ENCODE data around the gene LILRB1. TPM values are rescaled to one million over a fixed set of nuclear protein-coding genes. Genes with fewer than 3 reads are reported as not detected.

Gene LILRB1
- total and polyA plus RNA-seq, 2 of the 13 experiments (the other 11 are each of a cell fraction or from before 2014, with no cell fraction given), result not detected

DNA sequence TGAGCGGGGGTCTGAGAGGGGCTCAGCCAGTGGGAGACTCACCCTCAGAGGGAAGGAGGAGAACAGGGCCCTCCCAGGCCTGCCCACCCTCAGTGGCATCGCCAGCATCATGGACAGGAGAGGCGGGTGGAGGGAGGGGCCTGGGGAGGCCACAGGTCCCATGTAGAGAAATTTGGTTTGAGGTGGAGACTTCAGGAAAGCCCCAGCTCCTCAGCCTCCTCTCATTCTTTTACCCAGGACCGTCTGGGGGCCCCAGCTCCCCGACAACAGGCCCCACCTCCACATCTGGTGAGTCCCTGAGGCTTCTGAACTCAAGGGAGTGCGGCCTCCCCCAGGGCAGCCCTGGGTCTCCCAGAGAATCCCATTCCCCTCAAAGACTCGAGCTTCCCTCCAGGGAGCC lies 3.1 kb downstream of the LILRB1 start:
- POLR2A ChIA-PET, result no interaction called here
- FAIRE-seq (no peak), ATAC-seq (no peak), DNase-seq (ENCODE audit: low spot score) (no peak)
- Histone ChIP-seq H3K9ac (ENCODE audit: insufficient read depth, low read depth, low read length) (no peak overlapping the region), H3K4me1 (ENCODE audit: insufficient read depth, low read length) (no peaks in the 10 kb centered on the region), H3K79me2 (ENCODE audit: insufficient read depth, low read length) (no peaks in the 10 kb centered on the region), H3K36me3 (replicated peaks in 1 of 2; ENCODE audit: control insufficient read depth in 1 of 2, insufficient read depth in 2 of 2, low read length in 2 of 2) (no peaks in the 10 kb centered on the region), H3K4me3 (replicated peaks in 1 of 3; ENCODE audit: insufficient read depth in 1 of 3, low read depth in 2 of 3, low read length in 3 of 3) (no peak overlapping the region), H3K27me3 (ENCODE audit: control insufficient read depth in 1 of 2, insufficient read depth in 2 of 2, low read length in 2 of 2) (peaks cover 0 to 6% of the 10 kb centered on the region in 2 experiments; a peak in 1 of 5 replicates), H3K9me3 (ENCODE audit: low read length) (no peaks in the 10 kb centered on the region), H3K4me2 (ENCODE audit: low read depth, low read length) (no peak overlapping the region), H2AFZ (ENCODE audit: low read length) (no peak overlapping the region), H4K20me1 (ENCODE audit: insufficient read depth, low read length) (no peaks in the 10 kb centered on the region), H3K27ac (ENCODE audit: extremely low read length, insufficient read depth, low read length) (no peak overlapping the region)
- WGBS (ENCODE audit: low lambda C conversion rate), result no CpG with 5 or more reads among the region's 7 CpGs
- in situ Hi-C loops (cut with HindIII; ENCODE audit: extremely low pct_ligation_motif_present, low pct_unique_long_range_greater_than_20kb) (no loop called here), intact Hi-C loops (cut with micrococcal nuclease; ENCODE audit: unreplicated experiment) (no loop called here)
- no TSS peak for BruUV-seq (replicated peaks)
- CTCF ChIA-PET (ENCODE audit: low intra/inter-chr PET ratio, low total read pairs), result no interaction called here
- no peak for TF ChIP-seq ZNF580 (CRISPR knock-in tag; IDR thresholded peaks at IDR 0.05; ENCODE audit: borderline replicate concordance, low read depth)
- no peak for TF ChIP-seq FOXA1 (IDR thresholded peaks at IDR 0.05)
- TF ChIP-seq FOXA1 (CRISPR knock-in tag; IDR thresholded peaks at IDR 0.05), result no peak
- no peak for TF ChIP-seq ZSCAN12 (CRISPR knock-in tag; IDR thresholded peaks at IDR 0.05)
- no peak for TF ChIP-seq CBX5 (CRISPR knock-in tag; IDR thresholded peaks at IDR 0.05; ENCODE audit: borderline replicate concordance)
- TF ChIP-seq ZNF777 (CRISPR knock-in tag; IDR thresholded peaks at IDR 0.05), result no peak
- no peak for TF ChIP-seq MLLT10 (CRISPR knock-in tag; IDR thresholded peaks at IDR 0.05)
- no peak for TF ChIP-seq PAWR (CRISPR knock-in tag; IDR thresholded peaks at IDR 0.05; ENCODE audit: borderline replicate concordance)
- TF ChIP-seq ZNF10 (CRISPR knock-in tag; IDR thresholded peaks at IDR 0.05; ENCODE audit: borderline replicate concordance, low read depth), result no peak
- no peak for TF ChIP-seq NPAS2 (CRISPR knock-in tag; IDR thresholded peaks at IDR 0.05; ENCODE audit: borderline replicate concordance)
- TF ChIP-seq NR2F2 (IDR thresholded peaks at IDR 0.05; ENCODE audit: borderline replicate concordance, low read depth), result no peak
- TF ChIP-seq, protein P1, sequence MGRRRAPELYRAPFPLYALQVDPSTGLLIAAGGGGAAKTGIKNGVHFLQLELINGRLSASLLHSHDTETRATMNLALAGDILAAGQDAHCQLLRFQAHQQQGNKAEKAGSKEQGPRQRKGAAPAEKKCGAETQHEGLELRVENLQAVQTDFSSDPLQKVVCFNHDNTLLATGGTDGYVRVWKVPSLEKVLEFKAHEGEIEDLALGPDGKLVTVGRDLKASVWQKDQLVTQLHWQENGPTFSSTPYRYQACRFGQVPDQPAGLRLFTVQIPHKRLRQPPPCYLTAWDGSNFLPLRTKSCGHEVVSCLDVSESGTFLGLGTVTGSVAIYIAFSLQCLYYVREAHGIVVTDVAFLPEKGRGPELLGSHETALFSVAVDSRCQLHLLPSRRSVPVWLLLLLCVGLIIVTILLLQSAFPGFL (CRISPR knock-in tag; IDR thresholded peaks at IDR 0.05), result no peak
- TF ChIP-seq, protein P2, sequence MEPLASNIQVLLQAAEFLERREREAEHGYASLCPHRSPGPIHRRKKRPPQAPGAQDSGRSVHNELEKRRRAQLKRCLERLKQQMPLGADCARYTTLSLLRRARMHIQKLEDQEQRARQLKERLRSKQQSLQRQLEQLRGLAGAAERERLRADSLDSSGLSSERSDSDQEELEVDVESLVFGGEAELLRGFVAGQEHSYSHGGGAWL (CRISPR knock-in tag; IDR thresholded peaks at IDR 0.05), result no peak
- TF ChIP-seq, protein P3, sequence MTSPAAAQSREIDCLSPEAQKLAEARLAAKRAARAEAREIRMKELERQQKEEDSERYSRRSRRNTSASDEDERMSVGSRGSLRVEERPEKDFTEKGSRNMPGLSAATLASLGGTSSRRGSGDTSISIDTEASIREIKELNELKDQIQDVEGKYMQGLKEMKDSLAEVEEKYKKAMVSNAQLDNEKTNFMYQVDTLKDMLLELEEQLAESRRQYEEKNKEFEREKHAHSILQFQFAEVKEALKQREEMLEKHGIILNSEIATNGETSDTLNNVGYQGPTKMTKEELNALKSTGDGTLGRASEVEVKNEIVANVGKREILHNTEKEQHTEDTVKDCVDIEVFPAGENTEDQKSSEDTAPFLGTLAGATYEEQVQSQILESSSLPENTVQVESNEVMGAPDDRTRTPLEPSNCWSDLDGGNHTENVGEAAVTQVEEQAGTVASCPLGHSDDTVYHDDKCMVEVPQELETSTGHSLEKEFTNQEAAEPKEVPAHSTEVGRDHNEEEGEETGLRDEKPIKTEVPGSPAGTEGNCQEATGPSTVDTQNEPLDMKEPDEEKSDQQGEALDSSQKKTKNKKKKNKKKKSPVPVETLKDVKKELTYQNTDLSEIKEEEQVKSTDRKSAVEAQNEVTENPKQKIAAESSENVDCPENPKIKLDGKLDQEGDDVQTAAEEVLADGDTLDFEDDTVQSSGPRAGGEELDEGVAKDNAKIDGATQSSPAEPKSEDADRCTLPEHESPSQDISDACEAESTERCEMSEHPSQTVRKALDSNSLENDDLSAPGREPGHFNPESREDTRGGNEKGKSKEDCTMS (CRISPR knock-in tag; conservative IDR thresholded peaks at IDR 0.05), result no peak
- TF ChIP-seq, protein P4, sequence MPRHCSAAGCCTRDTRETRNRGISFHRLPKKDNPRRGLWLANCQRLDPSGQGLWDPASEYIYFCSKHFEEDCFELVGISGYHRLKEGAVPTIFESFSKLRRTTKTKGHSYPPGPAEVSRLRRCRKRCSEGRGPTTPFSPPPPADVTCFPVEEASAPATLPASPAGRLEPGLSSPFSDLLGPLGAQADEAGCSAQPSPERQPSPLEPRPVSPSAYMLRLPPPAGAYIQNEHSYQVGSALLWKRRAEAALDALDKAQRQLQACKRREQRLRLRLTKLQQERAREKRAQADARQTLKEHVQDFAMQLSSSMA (CRISPR knock-in tag; IDR thresholded peaks at IDR 0.05), result no peak
- TF ChIP-seq NFE2L2 (IDR thresholded peaks at IDR 0.05; ENCODE audit: low read length), result no peak
- no peak for TF ChIP-seq BORCS8-MEF2B (CRISPR knock-in tag; IDR thresholded peaks at IDR 0.05)
- TF ChIP-seq ATF1 (CRISPR knock-in tag; IDR thresholded peaks at IDR 0.05), result no peak
- no peak for TF ChIP-seq ZBTB7B (CRISPR knock-in tag; IDR thresholded peaks at IDR 0.05)

All from HepG2 (cell line).